MG63 (cell line): ENCODE measurements around the gene RAB6C. TPM values are rescaled to one million over a fixed set of nuclear protein-coding genes. Genes with fewer than 3 reads are reported as not detected.
A peak's percentile ranks its signal among the peaks of the same experiment; 100 is the strongest.
"Not testable (repeated sequence)": the region's sequence is repeated elsewhere in the genome, so short reads cannot be mapped to it uniquely, and the experiment has no call there.

Experiments
- DNase-seq: peaks from one replicate; pipeline ENCODE4 v3.0.0-alpha.2; 2020
- H3K27me3 ChIP-seq: fragments of 250-450 bp; sonication (Bioruptor Pico); 2 replicates; pipeline ENCODE4 v1.5.1; 2020; ENCODE audit warnings: mild to moderate bottlenecking, moderate library complexity
- H3K36me3 ChIP-seq: fragments of 250-450 bp; sonication (Bioruptor Pico); 2 replicates; pipeline ENCODE4 v1.5.1; 2020; ENCODE audit warnings: mild to moderate bottlenecking, moderate library complexity
- H3K4me3 ChIP-seq: fragments of 250-450 bp; sonication (Bioruptor Pico); 2 replicates; pipeline ENCODE4 v1.5.1; 2020; ENCODE audit warnings: mild to moderate bottlenecking, moderate library complexity
- H3K9me3 ChIP-seq: fragments of 250-450 bp; sonication (Bioruptor Pico); 2 replicates; pipeline ENCODE4 v1.5.1; 2020; ENCODE audit warnings: mild to moderate bottlenecking, moderate library complexity
- total RNA-seq: library from RNA; depleted of rRNA; stranded (reverse); fragments of >200 nt; shearing (Covaris generic); gene quantifications from 2 replicates; pipeline ENCODE4 v1.2.3, GENCODE V29; 2014; ENCODE audit warnings: low replicate concordance; rRNA removed

Gene RAB6C
- total RNA-seq = not detected in 2 replicates

DNA sequence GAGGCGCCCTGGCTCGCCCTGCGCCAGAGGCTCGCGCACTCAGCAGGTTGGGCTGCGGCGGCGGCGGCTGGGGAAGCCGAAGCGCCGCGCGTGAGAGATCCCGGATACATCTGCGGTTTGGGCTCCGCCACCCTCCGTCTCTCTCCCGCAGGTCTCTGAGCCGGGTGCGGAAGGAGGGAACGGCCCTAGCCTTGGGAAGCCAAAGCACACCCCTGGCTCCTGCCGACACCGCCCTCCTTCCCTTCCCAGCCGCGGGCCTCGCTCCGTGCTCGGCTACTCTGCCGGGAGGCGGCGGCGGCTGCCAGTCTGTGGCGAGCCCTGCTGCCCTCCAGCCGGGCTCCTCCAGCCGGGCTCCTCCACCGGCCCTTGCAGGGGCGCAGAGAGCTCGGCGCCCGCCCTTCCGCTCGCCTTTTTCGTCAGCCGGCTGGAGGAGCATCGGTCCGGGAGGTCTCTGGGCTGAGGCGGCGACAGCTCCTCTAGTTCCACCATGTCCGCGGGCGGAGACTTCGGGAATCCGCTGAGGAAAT, at the start of gene RAB6C:
RAB6C (plus strand) TSS at position 38 of the 527 bp plus-strand sequence; CDS start at position 488, 450 bp downstream.
- not testable (repeated sequence) for H3K9me3 ChIP-seq, H3K36me3 ChIP-seq
- Histone ChIP-seq H3K27me3 (peaks cover 16% of the 10 kb centered on the region), H3K4me3 (peak within 1 kb of the TSS; percentile 27)
- peak; percentile 41 for DNase-seq

DNA sequence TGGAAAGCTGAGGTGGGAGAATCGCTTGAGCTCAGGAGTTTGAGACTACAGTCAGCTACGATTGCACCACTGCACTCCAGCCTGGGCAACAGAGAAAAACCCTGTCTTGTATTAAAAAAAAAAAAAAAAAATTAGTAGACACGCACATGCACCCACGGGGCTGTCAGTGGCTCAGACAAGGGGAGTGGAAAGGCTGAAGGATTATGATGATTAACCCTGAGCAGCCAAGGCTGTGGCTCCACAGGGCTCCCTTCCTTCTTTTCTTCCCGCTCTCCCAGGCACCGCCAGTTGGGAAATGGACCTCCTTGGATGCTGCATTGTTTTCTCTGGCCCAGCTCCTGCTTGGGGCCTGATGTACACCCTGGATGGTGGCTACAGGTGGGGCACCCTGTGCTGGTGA, 49.0 kb upstream of the RAB6C start:
- no peaks in the 10 kb centered on the region for H3K36me3 ChIP-seq

DNA sequence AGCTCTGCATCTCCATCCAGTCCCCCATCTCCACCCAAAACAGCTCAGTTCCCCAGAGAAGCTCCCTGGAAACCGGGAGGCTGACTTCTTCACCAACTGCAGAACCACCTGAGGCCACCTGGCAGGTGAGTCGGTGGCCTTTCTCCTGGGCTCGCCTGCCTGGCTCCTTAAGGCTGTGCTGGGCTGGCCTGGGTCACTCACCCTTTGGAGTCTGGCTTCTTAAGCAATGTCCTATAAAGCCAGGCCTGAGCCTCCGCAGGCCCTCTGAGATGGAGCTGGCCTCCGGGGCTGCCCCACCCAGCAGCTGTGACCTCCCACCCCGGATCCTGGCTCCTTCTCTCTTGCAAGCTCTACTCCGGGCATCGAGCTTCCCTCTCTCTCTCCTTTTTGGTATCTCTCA, 46.1 kb upstream of the RAB6C start:
- not testable (repeated sequence) for H3K36me3 ChIP-seq, DNase-seq, H3K4me3 ChIP-seq, H3K9me3 ChIP-seq, H3K27me3 ChIP-seq

More for the DNA sequence above, 49.0 kb upstream of the RAB6C start:
- DNase-seq = peak; percentile 73
- Histone ChIP-seq H3K4me3 (no peak overlapping the region), H3K9me3 (no peaks in the 10 kb centered on the region), H3K27me3 (no peaks in the 10 kb centered on the region)

DNA sequence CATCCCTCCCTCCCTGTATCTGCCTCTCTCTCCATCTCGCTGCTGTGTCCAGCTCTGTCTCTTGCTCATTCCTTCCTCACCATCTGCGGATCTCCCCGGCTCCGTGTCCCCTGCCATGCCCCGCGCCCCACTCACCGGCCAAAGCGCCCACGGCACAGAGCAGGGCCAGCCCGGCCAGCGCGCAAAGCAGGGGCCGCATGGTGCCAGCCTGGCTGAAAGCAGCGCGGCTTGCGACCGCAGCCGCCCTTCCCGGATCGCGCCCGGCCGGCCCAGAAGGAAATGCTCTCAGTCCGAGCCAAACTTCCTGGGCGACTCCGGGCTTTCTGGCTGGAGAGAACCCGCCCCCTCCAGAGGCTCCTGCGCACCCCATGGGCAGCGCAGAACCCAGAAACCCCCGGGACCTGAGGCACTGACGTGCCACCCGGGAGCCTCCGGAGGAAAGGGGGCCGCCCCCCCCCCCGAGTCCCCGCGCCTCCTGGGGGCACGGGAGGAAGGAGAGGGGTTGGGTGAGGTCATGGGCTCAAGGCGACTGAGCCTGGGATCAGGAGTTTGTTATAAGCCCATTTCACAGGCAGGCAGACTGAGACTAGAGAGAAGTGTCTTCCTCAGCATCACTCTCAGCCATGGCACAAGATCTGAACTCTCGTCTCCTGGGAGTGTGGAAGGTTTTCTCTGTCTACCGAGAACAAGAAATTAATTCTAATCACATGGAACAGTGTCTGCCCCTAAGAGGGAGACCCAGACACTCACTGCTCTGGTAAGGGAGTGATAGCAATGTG, 45.2 kb upstream of the RAB6C start:
- no peaks in the 10 kb centered on the region for H3K27me3 ChIP-seq
- no peaks in the 10 kb centered on the region for H3K9me3 ChIP-seq
- DNase-seq = peak; percentile 53
- H3K36me3 ChIP-seq = no peaks in the 10 kb centered on the region
- peak overlapping the region; percentile 39 for H3K4me3 ChIP-seq

DNA sequence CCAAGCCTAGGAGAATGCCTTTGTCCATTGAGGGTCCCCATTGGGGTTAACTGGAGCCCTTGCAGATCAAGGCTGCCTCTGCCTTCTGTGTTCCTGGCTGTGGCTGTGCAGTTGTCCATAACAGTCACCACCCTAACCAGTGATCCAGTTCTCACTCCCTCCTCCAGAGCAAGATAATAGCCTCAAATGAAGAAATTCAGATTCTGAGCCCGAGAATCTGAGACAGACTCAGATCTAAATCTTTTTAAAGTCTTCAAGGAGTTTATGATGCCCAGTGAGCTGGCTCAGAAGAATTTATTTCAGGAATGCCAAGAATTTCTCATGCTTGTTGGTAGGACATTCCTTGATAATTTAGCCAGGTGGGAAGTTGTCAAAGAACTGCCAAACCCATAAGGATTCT, 44.3 kb upstream of the RAB6C start:
- Histone ChIP-seq H3K27me3 (no peaks in the 10 kb centered on the region), H3K36me3 (no peaks in the 10 kb centered on the region), H3K4me3 (no peak overlapping the region), H3K9me3 (no peaks in the 10 kb centered on the region)
- no peak for DNase-seq

GRCh38 chr2:129936334-129936934, 43.0 kb upstream of the RAB6C start:
- Histone ChIP-seq H3K9me3 (no peaks in the 10 kb centered on the region), H3K27me3 (no peaks in the 10 kb centered on the region), H3K36me3 (no peaks in the 10 kb centered on the region), H3K4me3 (no peak overlapping the region)
- no peak for DNase-seq

- not testable (repeated sequence) for H3K27me3 ChIP-seq, H3K9me3 ChIP-seq, H3K4me3 ChIP-seq, H3K36me3 ChIP-seq, DNase-seq
These were observed 40.5 kb upstream of the RAB6C start for GRCh38 chr2:129938850-129939471.

DNA sequence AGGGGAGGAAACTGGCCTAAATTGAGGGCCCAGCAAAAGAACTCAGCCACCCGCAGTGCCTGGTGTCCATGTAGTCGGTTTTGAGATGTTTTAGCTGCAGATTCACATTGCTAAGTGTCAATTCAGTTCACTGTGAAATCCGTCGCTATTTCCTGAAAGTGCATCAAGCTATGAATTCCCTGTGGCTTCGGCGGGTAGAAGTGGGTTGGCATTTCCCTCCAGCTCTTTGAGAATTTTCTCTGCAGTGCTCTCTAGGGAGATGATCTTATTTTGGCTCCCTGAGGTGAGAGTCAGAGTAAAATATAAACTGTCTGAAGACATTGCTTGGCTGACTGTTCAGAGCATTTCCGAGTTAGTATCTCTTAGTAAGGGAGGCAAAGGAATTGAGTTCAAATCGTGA, 36.0 kb upstream of the RAB6C start:
- not testable (repeated sequence) for H3K27me3 ChIP-seq, H3K36me3 ChIP-seq, DNase-seq, H3K4me3 ChIP-seq, H3K9me3 ChIP-seq

DNA sequence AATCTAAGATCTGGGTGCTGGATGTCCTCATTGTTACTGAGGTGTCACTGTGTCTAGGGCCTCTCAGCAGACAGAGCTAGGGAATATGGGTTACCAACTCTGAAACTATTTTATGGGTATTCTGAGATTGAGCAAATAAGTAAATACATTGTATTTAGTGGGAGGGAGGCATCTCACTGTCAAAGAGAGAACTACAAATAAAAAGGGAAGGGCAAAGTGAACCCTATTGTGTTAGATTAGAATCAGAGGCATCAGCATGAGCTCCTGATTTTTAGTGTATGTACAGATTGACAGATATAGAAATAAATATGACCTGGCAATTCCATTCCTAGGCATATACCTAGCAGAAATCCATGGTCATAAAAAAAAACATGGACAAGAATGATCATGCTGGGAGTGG, 33.9 kb upstream of the RAB6C start:
- no peaks in the 10 kb centered on the region for H3K27me3 ChIP-seq
- DNase-seq = no peak
- H3K36me3 ChIP-seq = no peaks in the 10 kb centered on the region
- H3K4me3 ChIP-seq = no peak overlapping the region
- H3K9me3 ChIP-seq = no peaks in the 10 kb centered on the region

DNA sequence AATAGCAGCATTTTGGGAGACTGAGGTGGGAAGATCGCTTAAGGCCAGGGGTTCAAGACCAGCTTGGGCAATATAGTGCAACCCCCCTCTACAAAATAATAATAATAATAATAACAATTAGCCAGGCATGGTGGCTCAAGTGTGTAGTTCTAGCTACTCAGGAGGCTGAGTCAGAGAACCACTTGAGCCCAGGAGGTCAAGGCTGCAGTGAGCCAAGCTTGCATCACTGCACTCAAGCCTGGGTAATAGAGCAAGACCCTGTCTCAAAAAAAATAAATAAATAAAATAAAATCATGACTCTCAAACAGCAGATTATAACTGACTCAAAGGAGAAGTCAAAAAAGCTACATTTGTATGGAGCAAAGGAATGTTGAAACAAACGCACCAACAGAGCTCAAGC, 31.8 kb upstream of the RAB6C start:
- H3K36me3 ChIP-seq, H3K27me3 ChIP-seq, H3K4me3 ChIP-seq, H3K9me3 ChIP-seq: not testable (repeated sequence)
- peak; percentile 74 for DNase-seq

- not testable (repeated sequence) for H3K36me3 ChIP-seq, H3K27me3 ChIP-seq, H3K9me3 ChIP-seq, H3K4me3 ChIP-seq, DNase-seq
These were observed 23.3 kb upstream of the RAB6C start for GRCh38 chr2:129956171-129956570.

DNA sequence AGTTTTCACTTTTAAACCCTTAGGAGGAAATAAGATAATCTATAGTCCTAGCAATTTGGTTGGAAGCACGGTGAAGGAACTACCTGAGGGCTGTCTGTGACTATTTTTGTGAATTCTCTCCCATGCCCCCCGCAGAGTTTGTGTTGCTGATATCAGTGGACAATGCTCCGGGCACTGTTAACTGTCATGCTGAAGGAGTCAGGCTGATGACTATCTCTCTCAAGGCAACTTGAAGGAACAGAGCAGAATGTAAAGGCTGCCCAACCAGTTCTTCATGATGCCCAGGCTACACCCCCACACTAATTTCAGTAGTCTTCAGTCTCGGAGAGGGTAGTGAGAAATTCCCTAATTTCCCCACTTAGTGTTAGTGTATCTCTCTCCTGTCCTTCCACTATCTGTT, 21.6 kb upstream of the RAB6C start:
- no peak for DNase-seq
- Histone ChIP-seq H3K9me3 (no peaks in the 10 kb centered on the region), H3K27me3 (no peaks in the 10 kb centered on the region), H3K36me3 (no peaks in the 10 kb centered on the region), H3K4me3 (no peak overlapping the region)

DNA sequence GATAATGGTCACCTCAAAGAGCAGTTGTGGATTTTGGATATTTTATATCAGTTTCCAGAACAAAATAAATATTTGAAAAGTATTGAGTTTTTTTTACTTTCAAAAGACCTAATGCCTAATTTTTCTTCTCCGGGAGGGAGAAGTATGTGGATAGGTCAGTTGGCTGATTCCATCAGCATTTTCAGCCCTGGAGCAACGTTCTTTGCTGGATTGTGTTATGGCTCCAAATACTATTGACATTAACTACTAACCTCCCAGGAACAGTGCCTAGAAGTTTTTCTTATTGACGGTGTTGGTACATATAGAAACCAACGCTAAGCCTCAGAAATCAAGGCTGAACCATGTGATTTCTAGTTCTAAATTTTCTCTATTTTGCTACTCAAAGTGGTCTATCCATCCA, 20.7 kb upstream of the RAB6C start:
- H3K27me3 ChIP-seq, H3K36me3 ChIP-seq, H3K9me3 ChIP-seq, DNase-seq, H3K4me3 ChIP-seq: not testable (repeated sequence)

DNA sequence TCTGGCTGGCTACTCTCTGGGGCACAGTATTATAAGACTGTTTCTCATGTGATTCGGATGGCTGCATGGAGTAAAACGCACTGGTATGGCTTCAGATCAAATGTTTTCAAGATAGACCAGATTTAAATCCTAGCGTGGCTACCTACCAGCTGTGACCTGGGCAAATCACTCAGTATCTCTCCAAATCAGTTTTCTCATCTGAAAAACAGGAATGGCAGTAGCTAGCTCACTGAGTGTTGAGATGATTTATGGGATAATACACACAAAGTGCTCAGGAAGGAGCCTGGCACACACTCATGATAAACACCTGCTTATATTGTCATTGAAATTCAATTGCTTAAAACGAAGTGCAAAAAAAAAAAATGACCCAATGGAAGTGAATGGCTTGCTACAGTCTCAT, 10.9 kb upstream of the RAB6C start:
- H3K4me3 ChIP-seq, H3K27me3 ChIP-seq, H3K36me3 ChIP-seq, DNase-seq, H3K9me3 ChIP-seq: not testable (repeated sequence)

DNA sequence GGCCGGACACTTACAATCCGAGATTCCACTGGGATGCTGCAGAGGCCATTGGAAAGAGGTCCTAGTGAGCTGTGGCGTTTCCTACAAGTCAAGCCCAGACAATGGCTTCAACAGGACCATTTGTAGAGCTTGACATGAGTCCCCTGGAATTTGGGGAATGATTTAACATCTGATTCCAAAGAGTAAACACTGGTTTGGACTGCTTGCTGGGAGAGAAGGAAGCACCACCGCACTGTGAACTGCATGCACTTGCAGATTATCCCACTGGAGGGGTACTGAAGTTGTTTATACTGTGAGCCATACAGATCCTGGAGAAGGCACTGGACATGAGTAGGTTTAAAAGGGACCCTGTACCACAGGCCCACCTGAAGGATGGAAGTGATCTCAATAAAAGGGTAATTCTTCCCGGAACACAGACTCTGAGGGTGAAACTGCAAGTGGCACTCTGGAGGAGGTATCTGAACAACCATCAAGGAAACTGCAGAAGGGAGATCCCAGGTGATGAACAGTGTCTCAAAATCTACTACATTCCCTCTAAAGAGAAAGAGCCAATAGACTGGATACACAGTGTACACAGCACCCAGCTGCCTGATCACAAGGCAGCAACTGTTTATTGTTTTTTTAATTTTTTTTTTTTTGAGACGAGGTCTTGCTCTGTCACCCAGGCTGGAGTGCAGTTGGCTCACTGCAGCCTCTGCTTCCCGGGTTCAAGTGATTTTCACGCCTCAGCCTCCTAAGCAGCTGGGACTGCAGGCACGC, 4.3 kb upstream of the RAB6C start:
- H3K4me3 ChIP-seq = no peak overlapping the region
- no peak for DNase-seq
- peaks cover 13% of the 10 kb centered on the region; the same call in 1 of the 2 replicates for H3K27me3 ChIP-seq
- no peaks in the 10 kb centered on the region for H3K9me3 ChIP-seq
- no peaks in the 10 kb centered on the region for H3K36me3 ChIP-seq

DNA sequence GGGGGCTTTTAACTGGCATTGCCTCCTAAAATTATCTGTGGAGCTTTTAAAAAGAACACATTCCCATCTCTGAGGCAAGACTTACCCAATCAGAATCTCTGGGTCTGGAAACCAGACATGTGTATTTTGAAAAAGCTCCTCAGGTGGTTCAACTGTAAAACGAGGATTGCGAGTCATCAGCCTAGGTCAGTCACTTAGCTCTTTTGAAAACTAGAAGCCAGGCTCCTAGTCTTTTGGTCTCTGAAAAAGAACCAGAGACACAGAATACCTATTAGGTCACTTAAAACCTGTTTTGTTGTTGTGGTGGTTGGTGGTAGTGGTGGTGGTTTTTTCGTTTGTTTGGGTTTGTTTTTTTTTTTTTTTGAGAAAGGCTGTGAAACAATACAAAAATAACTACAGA, 2.5 kb upstream of the RAB6C start:
- not testable (repeated sequence) for H3K36me3 ChIP-seq, H3K4me3 ChIP-seq, DNase-seq, H3K9me3 ChIP-seq
- peaks cover 16% of the 10 kb centered on the region for H3K27me3 ChIP-seq

- Histone ChIP-seq H3K9me3 (no peaks in the 10 kb centered on the region), H3K4me3 (no peak overlapping the region), H3K27me3 (peaks cover 16% of the 10 kb centered on the region), H3K36me3 (no peaks in the 10 kb centered on the region)
- no peak for DNase-seq
These were observed 1.5 kb upstream of the RAB6C start for GRCh38 chr2:129977986-129978385.
